Stimulated activated naive CD8-positive, alpha-beta T cell treated with anti-CD3 and anti-CD28 coated beads, Interleukin-15, Interleukin-2, amounts not matched to agents 100 U/mL and 50 U/mL, for 24 hours (primary cell): Measurements from ENCODE around the gene RASSF10.

Experiments
- ATAC-seq: fragments of 150-1000 bp; cut with Tn5 transposase; one replicate; pipeline ENCODE4 v1.10.0; 2021
- DNase-seq: peaks from one replicate; pipeline ENCODE4 v3.0.0; 2021

Gene RASSF10

DNA sequence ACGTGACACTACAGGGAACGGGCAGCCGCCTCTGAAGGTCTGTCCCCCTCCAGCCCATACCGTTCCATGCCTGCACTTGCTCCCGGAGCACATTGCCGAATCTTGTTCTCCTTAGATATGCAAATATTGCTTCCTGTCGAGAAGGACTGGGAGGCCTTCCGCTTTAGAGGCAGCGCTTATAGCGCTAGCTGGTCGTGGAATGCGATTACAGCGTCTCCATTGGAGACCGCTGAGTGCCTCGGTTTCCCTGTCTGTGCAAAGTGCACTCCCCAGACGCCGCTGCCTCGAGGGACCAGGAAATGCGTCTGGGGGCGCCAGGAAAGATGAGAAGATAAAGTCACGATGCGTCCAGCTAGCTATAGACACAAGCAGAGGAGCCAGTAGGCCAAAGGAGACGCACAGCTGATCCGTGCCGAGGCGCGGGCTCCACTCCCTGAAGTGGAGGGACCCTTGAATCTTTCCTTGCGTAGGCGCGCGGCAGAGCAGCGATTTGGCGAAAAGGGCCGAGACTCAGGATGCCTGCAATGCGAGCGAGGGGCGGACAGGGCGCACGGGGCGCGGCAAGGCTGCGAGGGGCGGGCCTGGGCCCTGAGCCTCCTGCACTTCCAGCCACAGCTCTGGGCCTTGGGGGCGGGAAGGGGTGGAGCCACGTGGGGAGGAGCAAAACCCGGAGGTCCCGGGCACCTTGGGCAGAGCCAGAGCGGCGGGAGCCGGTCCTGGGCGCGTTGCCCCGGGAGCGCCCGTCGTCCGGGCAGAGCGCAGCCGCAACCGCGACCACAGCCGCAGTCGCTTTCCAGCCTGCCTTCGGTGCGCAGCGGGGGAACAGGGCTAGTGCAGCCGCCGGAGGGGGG, at the start of gene RASSF10:
RASSF10 (plus strand) TSS at position 692 of the 851 bp plus-strand sequence. CDS start 261 bp downstream, outside the sequence.
- ATAC-seq (peak; percentile 52), DNase-seq (peak; percentile 19)

DNA sequence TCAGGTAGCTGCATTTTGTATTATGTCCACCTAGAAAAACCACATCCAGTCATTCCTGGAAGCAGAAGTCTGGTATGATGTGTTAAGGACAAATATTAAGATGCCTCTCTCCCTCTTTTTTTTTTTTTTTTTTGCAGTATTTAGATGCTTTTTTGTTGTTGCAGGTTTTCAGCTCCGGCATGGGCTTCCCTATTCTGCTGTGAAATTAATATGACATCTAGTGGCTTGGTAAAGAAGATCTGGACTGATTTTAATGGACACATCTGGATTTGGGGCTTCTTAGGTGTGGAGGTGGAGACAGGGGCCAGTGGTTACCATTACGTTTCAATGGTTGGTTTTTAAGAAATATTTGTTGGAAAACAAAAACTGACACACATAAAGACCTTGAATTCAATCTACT, 47.5 kb upstream of the RASSF10 start:
- no peak for DNase-seq
- ATAC-seq: no peak

DNA sequence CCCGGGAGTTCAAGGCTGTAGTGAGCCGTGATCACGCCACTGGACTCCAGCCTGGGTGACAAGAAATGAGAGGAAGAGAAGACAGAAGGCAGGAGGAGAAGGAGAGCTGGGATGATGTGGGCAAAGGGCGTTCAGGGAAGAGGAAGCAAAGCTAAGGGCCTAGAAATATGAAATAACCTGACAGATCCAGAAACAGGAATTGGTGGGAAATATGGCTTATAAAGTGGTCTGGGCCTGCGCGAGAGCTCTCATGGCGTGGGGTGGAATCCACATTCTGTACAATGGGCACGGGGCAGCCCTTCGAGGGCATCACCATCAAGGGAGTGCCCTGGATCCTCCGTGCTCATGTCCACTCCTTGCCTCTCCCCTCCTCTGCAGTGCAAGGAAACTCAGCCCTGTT, 46.8 kb upstream of the RASSF10 start:
- no peak for ATAC-seq
- DNase-seq: no peak

DNA sequence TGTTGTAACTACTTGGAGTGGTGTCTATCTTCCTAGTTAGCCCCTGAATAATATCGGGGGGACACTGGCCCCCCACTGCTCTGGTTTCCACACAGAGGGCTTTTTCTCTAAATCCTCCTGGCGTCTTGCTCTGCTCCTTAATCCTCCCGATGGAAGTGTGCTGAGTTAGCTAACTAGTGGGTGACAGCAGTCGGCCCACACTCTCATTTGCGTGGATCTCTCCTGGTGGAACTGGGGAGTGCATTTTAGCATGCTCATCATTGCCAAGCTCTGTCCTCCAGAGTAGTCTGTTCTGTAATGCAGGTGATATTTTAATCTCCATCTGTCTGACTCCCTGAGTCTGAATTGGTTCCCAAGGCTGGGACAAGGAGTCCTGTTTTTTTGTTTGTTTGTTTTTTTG, 46.1 kb upstream of the RASSF10 start:
- ATAC-seq (no peak), DNase-seq (no peak)

DNA sequence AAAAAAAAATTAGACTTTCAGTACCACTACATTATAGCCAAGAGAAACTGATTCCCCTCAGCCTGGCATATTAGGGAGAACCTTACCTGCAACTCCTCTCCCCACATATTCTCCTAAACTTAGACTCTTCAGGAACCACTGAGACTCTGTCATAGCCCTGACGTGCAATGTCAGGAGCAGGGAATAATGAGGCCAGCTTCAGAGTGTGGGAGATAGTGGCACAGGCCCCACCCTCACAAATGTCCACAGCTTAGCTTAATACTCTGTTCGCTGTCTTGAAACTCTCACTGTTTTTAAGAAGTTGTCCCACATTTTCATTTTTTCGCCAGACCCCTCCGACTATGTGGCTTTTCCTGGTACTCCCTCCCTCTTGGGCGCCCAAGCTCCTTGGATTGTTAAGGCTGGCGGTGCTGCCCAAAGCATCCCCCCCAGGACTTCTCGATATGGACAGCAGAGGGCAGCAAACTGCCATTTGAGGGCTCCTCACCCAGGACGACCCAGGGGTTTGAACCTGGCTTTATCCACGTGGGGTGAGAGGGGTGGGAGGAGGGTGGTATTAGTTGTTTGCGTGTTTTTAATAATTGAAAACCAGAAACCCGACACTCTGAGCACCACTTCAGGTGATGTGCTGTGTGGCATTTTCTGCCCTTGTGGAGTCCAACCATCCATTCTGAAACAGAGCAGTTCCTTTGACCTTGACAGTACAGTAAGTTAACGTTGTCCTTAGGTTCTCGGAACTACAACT, 45.2 kb upstream of the RASSF10 start:
- DNase-seq: peak; percentile 67
- ATAC-seq: peak; percentile 66

DNA sequence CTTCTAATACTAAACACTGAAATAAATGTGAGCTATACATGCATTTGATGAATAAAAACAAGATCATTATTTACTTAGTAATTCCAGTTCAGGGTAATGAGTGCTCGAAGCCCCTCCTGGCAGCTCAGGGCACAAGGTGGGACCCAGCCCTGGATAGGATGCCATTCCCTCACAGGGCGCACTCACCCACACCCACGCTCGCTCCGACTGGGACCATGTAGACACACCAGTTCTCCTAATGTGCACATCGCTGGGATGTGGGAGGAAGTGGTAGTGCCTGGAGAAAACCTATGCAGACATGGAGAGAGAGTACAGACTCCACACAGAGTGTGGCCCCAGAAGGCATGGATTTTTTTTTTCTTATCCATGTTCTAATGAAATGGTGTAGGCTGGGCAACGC, 44.5 kb upstream of the RASSF10 start:
- no peak for DNase-seq
- no peak for ATAC-seq

DNA sequence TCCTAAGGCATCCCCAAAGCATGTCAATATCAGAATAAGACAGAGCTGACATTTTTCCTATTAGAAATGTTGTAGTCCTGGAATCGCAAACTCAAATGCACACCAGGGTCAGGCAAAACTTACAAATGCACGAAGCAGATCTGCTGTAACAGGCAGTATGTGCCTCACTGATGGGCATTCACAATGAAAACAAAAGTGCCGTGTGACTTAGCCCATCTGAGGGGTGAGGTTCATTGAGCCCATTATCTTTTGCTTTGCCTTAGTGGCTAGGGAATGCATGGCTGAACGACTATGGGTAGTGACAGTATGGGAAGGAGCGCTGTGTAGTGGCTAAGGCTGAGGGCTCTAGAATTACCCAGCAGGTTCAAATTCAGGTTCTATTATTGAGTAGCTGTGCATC, 43.1 kb upstream of the RASSF10 start:
- DNase-seq: no peak
- no peak for ATAC-seq

DNA sequence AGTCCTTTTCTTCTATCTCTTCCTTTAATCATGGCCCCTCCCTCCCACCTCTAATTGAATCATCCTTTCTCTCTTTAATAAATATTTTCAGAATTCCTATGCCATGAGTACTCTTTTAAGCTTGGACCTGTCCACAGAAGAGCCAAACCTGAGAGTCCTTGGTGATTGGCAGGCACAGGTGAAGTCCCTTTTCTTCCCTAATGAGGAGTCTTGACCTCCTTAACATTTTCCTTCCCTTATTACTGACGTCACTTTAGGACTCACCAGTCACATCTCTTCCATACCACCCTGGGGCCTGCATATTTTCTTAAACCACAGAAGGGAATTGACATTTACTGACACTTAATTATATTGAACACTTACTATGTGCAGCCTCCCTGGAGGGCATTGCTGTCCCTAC, 41.0 kb upstream of the RASSF10 start:
- ATAC-seq (no peak), DNase-seq (no peak)

DNA sequence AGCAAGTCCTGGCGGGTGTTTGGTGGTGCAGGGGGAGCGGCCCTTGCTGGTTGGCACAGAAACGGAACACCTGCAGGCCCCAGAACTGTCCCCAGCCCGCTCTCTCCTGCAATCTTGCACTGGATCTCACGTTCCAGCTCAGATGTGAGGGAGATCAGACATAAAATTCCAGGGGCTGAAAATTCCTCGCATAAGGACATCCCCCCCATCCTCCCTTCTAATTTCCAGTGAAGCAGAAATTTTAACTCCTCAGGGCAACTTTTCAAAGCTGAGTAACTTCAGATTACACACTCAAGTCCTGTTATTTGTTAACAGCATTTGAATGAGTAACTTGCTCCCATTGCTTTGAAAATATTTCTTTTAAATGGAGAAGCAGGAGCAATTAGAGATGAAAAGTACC, 40.3 kb upstream of the RASSF10 start:
- no peak for ATAC-seq
- no peak for DNase-seq

DNA sequence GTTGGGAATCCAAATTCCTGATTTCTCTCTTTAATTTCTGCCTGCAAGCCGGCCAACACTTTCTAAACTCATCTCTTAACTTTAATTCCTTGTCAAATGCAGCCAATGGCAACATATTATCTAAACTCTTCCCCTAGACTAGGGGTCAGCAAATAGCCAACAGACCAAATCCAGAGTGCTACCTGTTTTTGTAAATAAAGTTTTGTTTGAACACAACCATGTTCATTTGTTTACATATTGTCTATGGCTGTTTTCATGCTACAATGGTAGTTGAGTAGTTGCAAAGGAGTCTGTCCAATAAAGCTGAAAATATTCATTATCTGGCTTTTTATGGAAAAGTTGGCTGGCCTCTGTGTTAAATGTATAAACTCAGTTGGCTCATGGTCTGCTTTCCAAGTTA, 37.2 kb upstream of the RASSF10 start:
- no peak for ATAC-seq

DNA sequence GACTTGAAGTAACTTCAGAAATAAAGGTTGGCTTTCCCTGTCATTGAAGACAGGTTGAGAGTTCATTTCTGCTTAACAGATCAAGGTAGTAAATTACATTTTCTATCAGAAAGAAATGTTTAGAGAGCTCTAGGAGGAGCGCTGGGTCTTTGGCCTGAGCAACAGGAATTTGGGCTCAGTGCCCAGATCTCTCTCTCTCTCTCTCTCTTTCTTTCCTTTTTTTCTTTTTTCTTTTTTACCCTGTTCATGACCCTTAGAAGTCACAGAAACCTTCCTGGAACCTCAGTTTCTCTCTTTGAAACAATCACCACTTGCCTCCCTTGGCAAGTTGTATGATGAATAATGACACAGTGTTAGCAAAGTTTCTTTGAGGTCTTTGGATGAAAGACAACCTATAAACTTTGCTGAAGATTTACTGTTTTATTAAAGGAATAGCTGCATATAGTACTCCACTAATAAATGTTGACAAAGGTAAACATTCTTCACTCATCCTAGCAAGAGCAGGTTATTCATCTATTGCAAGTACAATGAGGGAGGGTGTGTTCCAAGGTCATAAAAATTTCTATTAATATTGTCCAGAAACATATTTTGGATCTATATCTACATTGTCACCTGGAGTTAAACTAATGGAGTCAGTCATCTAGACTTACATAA, 35.5 kb upstream of the RASSF10 start:
- ATAC-seq (no peak), DNase-seq (no peak)

More for the DNA sequence above, 37.2 kb upstream of the RASSF10 start:
- DNase-seq: no peak

DNA sequence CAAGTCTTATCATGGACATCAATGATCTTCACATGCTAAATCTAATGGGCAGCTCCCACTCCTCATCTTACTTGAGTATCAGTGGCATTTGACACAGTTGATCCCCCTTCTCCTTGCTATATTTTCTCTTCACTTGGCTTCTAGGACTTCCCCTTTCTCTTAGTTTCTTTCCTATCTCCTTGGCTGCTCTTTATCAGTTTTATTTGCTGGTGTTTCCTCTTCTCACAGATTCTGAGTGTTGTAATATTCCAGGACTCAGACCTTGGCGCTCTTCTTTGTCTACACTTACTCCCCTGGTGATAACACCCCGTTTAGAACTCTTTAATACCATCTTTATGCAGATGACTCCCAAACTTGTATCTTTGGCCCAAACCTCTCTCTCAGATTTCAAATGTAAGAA, 33.9 kb upstream of the RASSF10 start:
- no peak for ATAC-seq
- DNase-seq: no peak

DNA sequence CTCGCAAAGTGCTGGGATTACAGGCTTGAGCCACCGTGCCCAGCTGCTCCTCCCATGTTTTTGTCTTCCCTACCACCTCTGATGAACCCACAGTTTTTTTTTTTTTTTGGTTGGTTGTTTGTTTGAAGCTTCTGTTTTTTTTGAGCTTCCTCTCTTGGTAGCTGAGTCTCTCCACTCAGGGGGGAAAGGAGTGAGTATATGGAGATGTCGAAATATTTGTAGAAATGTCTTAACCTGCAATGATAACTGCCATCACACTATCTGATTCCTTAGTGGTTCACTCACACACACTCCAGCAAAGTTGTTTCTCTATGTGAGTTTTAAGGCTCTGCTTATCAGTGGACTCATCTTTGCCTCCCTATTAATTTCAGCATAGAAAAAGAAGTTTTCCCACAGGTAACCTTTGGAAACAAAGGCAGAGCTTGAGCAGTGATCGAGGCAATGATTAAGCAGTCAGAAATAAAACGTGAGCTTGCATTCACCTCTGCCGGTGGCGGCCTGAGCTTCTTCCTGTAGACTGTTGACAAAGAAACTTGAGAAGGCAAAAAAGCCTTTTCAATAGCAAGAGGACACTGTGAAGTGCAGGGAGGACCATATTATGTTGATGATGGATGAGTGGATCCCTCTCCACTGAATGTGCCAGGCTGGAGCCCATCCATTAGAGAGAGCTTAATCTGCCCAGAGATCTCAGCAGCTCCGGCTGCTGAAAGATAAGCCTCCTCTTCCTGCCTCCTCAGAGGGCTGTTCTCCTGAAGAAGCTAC, 29.0 kb upstream of the RASSF10 start:
- DNase-seq (no peak), ATAC-seq (no peak)

DNA sequence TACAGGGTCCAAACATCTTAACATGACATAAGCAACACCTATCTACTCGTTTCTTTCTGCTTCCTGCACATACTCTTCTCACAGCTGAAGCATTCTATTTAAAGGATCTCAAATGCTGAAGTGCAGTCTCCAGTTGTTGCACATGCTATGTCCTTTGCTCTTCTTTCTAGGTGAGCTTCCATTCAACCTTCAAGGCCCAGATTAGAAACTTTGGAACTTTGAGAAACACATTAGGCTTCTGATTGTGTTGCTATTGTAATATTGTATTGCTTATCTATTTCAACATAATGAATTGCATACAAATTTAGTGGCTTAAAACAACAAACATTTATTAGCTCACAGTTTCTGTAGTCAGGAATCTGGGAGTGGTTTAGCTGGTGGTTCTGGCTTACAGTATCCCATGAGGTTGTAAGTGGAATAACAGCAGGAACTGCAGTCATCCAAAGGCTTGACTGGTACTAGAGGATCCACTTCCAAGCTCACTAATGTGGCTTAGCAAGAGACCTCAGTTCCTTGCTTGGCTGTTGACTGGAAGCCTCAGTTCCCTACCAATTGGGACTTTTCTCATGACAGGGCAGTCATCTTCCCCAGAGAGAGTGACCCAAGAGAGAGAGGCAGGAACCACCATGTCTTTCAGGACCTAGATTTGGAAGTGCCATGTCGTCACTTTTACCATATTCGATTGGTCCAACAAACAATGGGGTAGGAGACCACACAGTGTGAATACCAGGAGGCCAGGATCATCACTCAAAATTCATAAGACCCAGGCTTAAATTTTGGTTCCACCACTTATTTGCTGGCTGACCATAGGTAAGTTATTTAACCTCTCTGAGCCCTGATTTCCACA, 27.2 kb upstream of the RASSF10 start:
- no peak for DNase-seq
- ATAC-seq: no peak

DNA sequence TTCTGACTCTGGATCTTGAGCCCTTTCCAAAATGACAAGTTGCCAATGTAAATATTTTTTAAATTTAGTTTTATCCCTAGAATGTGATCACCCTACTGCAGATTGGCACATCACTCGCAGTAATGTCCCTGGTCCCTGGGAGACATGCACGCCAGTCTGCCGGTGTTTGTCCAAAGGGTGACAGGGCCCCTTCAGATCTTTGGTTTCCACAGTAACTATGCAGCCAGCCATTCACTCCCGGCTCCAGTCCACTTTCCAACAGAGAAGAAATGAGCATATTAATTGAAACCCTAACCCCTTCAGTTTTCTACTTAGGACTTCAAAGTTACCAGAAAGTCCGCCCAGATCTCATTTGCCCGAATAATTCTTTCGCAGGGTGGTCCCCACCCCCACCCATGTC, 25.8 kb upstream of the RASSF10 start:
- DNase-seq (no peak), ATAC-seq (no peak)

DNA sequence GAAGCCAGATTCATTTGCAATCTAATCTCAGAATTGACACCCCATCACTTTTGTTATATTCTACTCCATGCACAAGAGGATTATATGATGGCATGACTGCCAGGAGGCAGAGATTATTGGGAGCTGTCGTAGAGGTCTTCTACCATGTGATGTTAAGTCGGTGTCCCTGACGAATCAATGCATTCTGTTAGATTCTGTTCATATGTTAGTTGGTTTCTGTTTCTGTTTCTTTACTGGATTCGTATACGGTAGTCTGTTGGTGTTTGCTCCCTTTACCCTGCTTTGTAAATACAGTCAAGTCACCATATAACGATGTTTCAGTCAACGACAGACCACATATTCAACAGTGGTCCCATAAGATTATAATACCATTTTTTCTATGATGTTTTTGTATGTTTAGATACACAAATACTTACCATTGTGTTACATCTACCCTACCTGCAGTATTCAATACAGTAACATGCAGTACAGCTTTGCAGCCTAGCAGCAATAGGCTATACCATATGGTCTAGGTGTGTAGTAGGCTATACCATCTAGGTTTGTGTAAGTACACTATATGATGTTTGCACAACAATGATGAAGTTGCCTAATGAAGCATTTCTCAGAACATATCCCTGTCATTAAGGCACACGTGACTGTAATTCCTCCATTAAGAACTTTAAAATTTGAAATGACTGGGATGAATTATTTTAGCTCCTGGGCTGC, 22.8 kb upstream of the RASSF10 start:
- ATAC-seq (no peak), DNase-seq (no peak)

DNA sequence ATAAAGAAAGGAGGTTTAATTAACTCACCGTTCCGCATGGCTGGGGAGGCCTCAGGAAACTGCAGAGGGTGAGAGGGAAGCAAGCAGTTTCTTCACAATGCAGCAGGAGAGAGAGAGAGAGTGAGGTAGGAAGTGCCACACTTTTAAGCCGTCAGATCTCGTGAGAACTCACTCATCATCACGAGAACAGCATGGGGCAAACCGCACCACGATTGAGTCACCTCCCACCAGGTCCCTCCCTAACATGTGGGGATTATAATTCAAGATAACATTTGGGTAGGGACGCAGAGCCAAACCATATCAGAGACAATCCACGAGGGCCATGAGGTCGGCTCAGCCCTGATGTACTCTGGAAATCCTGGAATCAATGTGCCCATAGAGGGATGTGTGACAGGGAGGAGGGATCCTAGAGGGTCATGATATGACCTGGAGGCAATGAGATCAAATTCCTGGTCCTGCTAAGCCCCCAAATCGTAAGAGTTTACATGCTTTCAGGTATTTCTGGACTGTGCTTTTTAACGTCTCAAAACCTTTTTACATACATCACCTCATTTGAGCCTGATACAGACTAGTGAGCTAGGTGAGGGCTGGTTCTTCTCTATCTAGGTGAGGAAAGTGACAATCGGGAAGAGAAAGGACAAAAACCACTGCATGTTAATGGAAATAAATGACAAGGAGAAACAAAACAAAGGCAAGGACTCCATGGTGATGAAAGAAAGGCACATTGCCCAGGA, 19.5 kb upstream of the RASSF10 start:
- ATAC-seq (no peak), DNase-seq (no peak)

DNA sequence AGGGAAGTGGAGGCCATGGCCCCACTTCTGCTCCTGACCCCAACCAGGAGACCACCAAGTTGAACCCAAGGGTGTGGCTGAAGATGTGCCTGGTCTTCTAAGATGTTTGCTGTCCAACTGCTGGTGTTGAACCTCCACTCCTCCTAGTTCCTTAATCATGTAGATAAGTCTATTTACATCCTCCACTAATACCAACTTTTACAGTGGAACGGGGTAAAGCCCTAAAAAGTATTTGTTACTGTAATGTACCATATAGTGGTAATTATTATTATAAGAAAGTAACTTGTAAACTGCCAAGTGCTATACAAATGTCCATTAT, 19.0 kb upstream of the RASSF10 start:
- DNase-seq: no peak
- no peak for ATAC-seq

DNA sequence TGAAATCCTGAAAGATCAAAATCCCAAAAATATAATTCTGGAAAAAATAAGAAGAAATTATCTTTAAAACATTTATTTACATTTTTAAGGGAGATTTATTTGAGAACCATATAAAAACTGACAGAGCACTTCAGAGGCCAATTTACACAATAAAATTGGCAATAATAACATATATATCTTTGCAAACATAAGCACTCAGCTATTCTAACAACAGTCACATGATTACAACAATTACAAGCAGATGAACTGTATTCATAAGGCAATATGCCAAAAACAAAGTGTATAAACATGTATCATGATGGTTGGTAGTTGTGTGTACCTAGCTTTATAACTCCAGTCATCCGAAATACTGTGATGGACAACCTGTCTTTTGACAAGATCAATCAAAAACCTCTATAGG, 17.7 kb upstream of the RASSF10 start:
- DNase-seq (no peak), ATAC-seq (no peak)

DNA sequence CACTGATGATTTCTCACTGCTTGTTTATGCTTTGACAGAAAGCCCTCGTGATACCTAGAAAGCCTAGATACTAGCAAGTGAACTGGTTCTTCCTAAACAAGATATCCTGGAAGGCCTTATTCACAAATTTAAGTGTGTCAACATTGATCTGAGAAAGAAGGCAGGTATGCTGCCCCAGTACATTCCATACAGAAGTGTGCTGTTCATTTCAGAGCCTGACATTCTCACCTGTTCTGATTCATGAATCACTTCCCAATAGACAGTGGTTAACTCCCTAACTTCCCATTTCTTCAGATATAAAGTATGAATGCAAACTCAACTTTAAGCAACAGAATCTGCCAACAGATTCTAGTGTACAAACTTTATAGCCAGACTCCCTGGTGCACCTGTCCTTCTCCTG, 15.5 kb upstream of the RASSF10 start:
- ATAC-seq (no peak), DNase-seq (no peak)
